ENCODE results near the gene TXNDC5.

The TXNDC5 gene

GRCh38 chr6:7881765-7882500 lies 28.7 kb downstream of the TXNDC5 start:
- no peak for TF ChIP-seq CTCF (IDR thresholded peaks at IDR 0.05; ENCODE audit: control insufficient read depth, extremely low read depth, insufficient read depth)
- H3K4me3 ChIP-seq (ENCODE audit: low read depth, low read length), result no peak overlapping the region
- DNase-seq (ENCODE audit: low read depth), result no peak

- TF ChIP-seq CTCF (IDR thresholded peaks at IDR 0.05; ENCODE audit: control insufficient read depth, extremely low read depth, insufficient read depth), result no peak
- no peak for DNase-seq (ENCODE audit: low read depth)
- no peak overlapping the region for H3K4me3 ChIP-seq (ENCODE audit: low read depth, low read length)
Observed at GRCh38 chr6:7880718-7881107, 29.9 kb downstream of the TXNDC5 start.

- no peak for DNase-seq (ENCODE audit: low read depth)
- H3K4me3 ChIP-seq (ENCODE audit: low read depth, low read length), result no peak overlapping the region
- TF ChIP-seq CTCF (IDR thresholded peaks at IDR 0.05; ENCODE audit: control insufficient read depth, extremely low read depth, insufficient read depth), result no peak
Observed at GRCh38 chr6:7879980-7880717, 30.4 kb downstream of the TXNDC5 start.

GRCh38 chr6:7879579-7879978 lies 31.0 kb downstream of the TXNDC5 start:
- no peak overlapping the region for H3K4me3 ChIP-seq (ENCODE audit: low read depth, low read length)
- TF ChIP-seq CTCF (IDR thresholded peaks at IDR 0.05; ENCODE audit: control insufficient read depth, extremely low read depth, insufficient read depth), result no peak
- DNase-seq (ENCODE audit: low read depth), result no peak

- no peak for TF ChIP-seq CTCF (IDR thresholded peaks at IDR 0.05; ENCODE audit: control insufficient read depth, extremely low read depth, insufficient read depth)
- H3K4me3 ChIP-seq (ENCODE audit: low read depth, low read length), result no peak overlapping the region
- DNase-seq (ENCODE audit: low read depth), result no peak
Observed at GRCh38 chr6:7879043-7879442, 31.5 kb downstream of the TXNDC5 start.

GRCh38 chr6:7878401-7878964 lies 32.1 kb downstream of the TXNDC5 start:
- TF ChIP-seq CTCF (IDR thresholded peaks at IDR 0.05; ENCODE audit: control insufficient read depth, extremely low read depth, insufficient read depth), result no peak
- DNase-seq (ENCODE audit: low read depth), result no peak
- no peak overlapping the region for H3K4me3 ChIP-seq (ENCODE audit: low read depth, low read length)
